K562 (cell line): ENCODE measurements around the gene FAM20C. TPM values are rescaled to one million over a fixed set of nuclear protein-coding genes. Genes with fewer than 3 reads are reported as not detected.
A peak's percentile ranks its signal among the peaks of the same experiment; 100 is the strongest.

ENCODE experiments used
- ATF3 ChIP-seq, 2 experiments: fragments of 450-650 bp in 1 of 2; sonication (generic) in 1 of 2; formaldehyde crosslinking in 1 of 2; IDR thresholded peaks in 1 of 2; conservative IDR thresholded peaks in 1 of 2; 2 replicates each; pipeline versions ENCODE4 v1.6.1 to v1.8.1; 2016 to 2023; ENCODE audit warnings: mild to moderate bottlenecking in 2 of 2, moderate library complexity in 2 of 2, inconsistent platforms in 1 of 2, missing genetic modification reagents in 1 of 2
- ATF7 ChIP-seq: fragments of 450-650 bp; IDR thresholded peaks from 2 replicates; pipeline ENCODE4 v1.7.1; 2014; ENCODE audit warnings: mild to moderate bottlenecking, moderate library complexity
- CBFA2T2 ChIP-seq: fragments of 450-650 bp; conservative IDR thresholded peaks from 2 replicates; pipeline ENCODE4 v1.6.1; 2017; ENCODE audit warnings: mild to moderate bottlenecking
- CBX1 ChIP-seq: sonication (generic); IDR thresholded peaks from 2 replicates; pipeline ENCODE4 v1.6.1; 2016; ENCODE audit warnings: antibody characterized with exemption, low read depth, mild to moderate bottlenecking
- DLX4 ChIP-seq: fragments of 250-450 bp; sonication (Bioruptor Pico); IDR thresholded peaks from 2 replicates; pipeline ENCODE4 v1.6.1; 2021; ENCODE audit warnings: mild to moderate bottlenecking
- ETV1 ChIP-seq: fragments of 450-650 bp; conservative IDR thresholded peaks from 2 replicates; pipeline ENCODE4 v1.6.1; 2016; ENCODE audit warnings: missing genetic modification characterization, control low read depth, low read depth, missing compliant biosample characterization
- ETV5 ChIP-seq: sonication (generic); formaldehyde crosslinking; IDR thresholded peaks from 2 replicates; pipeline ENCODE4 v1.4.0; 2020; ENCODE audit warnings: low read depth, mild to moderate bottlenecking, missing genetic modification reagents
- MAZ ChIP-seq, 2 experiments: fragments of 450-650 bp in 1 of 2; sonication (generic) in 1 of 2; formaldehyde crosslinking; IDR thresholded peaks in 1 of 2; conservative IDR thresholded peaks in 1 of 2; 2 replicates each; pipeline versions ENCODE4 v1.4.0 to v1.5.0; 2020; ENCODE audit warnings: mild to moderate bottlenecking in 1 of 2, missing genetic modification reagents in 1 of 2
- MECOM ChIP-seq: fragments of 250-450 bp; sonication (Bioruptor Pico); IDR thresholded peaks from 2 replicates; pipeline ENCODE4 v1.8.0; 2022; ENCODE audit warnings: inconsistent platforms
- RBM17 ChIP-seq: fragments of 200-400 bp; formaldehyde crosslinking; IDR thresholded peaks from 2 replicates; pipeline ENCODE4 v1.6.1; 2017; ENCODE audit warnings: low read depth, mild to moderate bottlenecking, low read length, borderline replicate concordance
- RFX1 ChIP-seq: fragments of 450-650 bp; IDR thresholded peaks from 2 replicates; pipeline ENCODE4 v1.6.1; 2016; ENCODE audit warnings: mild to moderate bottlenecking, moderate library complexity
- RFX5 ChIP-seq: IDR thresholded peaks from 2 replicates; pipeline ENCODE4 v1.6.1; 2011; ENCODE audit warnings: low read depth, mild to moderate bottlenecking, improper control_type of control experiment, low read length
- SPI1 ChIP-seq: IDR thresholded peaks from 2 replicates; pipeline ENCODE4 v1.6.1; 2011; ENCODE audit warnings: low read depth, low read length, control low read depth, borderline replicate concordance
- XRCC4 ChIP-seq: IDR thresholded peaks from one replicate; pipeline ENCODE4 v1.6.1; 2011; ENCODE audit not compliant: insufficient read depth, insufficient read length; ENCODE audit errors: extremely low read depth
- ZBTB26 ChIP-seq: fragments of 450-650 bp; formaldehyde crosslinking; IDR thresholded peaks from 2 replicates; pipeline ENCODE4 v1.4.0; 2022; ENCODE audit warnings: missing genetic modification characterization
- ZBTB8A ChIP-seq: fragments of 450-650 bp; IDR thresholded peaks from 2 replicates; pipeline ENCODE4 v1.6.1; 2018; ENCODE audit warnings: mild to moderate bottlenecking, moderate library complexity; ENCODE audit not compliant: partially characterized antibody
- ZFP1 ChIP-seq: fragments of 450-650 bp; formaldehyde crosslinking; IDR thresholded peaks from 2 replicates; pipeline ENCODE4 v1.4.0; 2020; ENCODE audit warnings: mild to moderate bottlenecking, mixed read lengths
- ZNF143 ChIP-seq: sonication (generic); formaldehyde crosslinking; IDR thresholded peaks from 2 replicates; pipeline ENCODE4 v1.9.0; 2022; ENCODE audit warnings: mild to moderate bottlenecking, missing genetic modification reagents
- ZNF212 ChIP-seq: fragments of 450-650 bp; formaldehyde crosslinking; IDR thresholded peaks from 2 replicates; pipeline ENCODE4 v1.4.0; 2020; ENCODE audit warnings: mild to moderate bottlenecking
- ZNF280B ChIP-seq: fragments of 250-450 bp; sonication (Bioruptor Pico); IDR thresholded peaks from 2 replicates; pipeline ENCODE4 v1.5.1; 2021; ENCODE audit warnings: mild to moderate bottlenecking
- polyA plus RNA-seq, 8 experiments: library from polyadenylated mRNA; depleted of rRNA in 4 of 8; stranded (reverse) in 5 of 8; unstranded in 3 of 8; fragments of >200 nt; fragmentation: Nextera tagmentation in 2 of 8; fragmentation: Illumina TruSeq in 1 of 8; extraction: Ambion mirVana in 2 of 8; extraction: Trizol in 1 of 8; gene quantifications; 2 replicates each; pipeline versions ENCODE4 v1.2.1 to v1.2.3, GENCODE V29; 2011 to 2014; ENCODE audit warnings: inconsistent platforms in 1 of 8, missing spikeins in 1 of 8
- total RNA-seq, 7 experiments: library from RNA; depleted of rRNA in 6 of 7; stranded (reverse); fragments of >200 nt in 6 of 7; fragmentation: Illumina TruSeq in 2 of 7; extraction: Trizol in 2 of 7; gene quantifications; 2 replicates each; pipeline versions ENCODE4 v1.2.1 to v1.2.3, GENCODE V29; 2011 to 2021; ENCODE audit warnings: low replicate concordance in 1 of 7
- TF ChIP-seq, protein P1 (sequence below): IDR thresholded peaks from 2 replicates; pipeline ENCODE4 v1.6.1; 2011; ENCODE audit warnings: borderline replicate concordance, low read depth, mild to moderate bottlenecking, moderate library complexity, low read length; ENCODE audit not compliant: insufficient read depth, poor library complexity, severe bottlenecking

The FAM20C gene
- total and polyA plus RNA-seq, 9 of the 15 experiments (the other 6 are each of a cell fraction or from before 2014, with no cell fraction given): 0.09 TPM; not detected in 8

GRCh38 chr7:148932-149790 lies 43.2 kb upstream of the FAM20C start (continued):
- TF ChIP-seq ZBTB26 (CRISPR knock-in tag) (no peak), ETV5 (no peak), XRCC4 (no peak), ZBTB8A (no peak), SPI1 (no peak), DLX4 (no peak), ETV1 (tag) (0 out of 2 replicates have a peak, but pooled peaks have one; percentile 12), RFX5 (no peak), ATF7 (peak; percentile 94), ZNF143 (CRISPR knock-in tag) (no peak), ZNF212 (no peak), RBM17 (no peak), MECOM (CRISPR knock-in tag) (no peak), MAZ (CRISPR knock-in tag; conservative IDR thresholded peaks at IDR 0.05 in 1 of 2, IDR thresholded peaks at IDR 0.05 in 1 of 2) (peak; percentile 73 to 94), ATF3 (IDR thresholded peaks at IDR 0.05) (no peak), ATF3 (CRISPR knock-in tag; conservative IDR thresholded peaks at IDR 0.05) (no peak), ZNF280B (CRISPR knock-in tag) (no peak), CBFA2T2 (no peak), ZFP1 (CRISPR knock-in tag) (no peak), CBX1 (no peak), RFX1 (no peak)
- TF ChIP-seq, protein P1, sequence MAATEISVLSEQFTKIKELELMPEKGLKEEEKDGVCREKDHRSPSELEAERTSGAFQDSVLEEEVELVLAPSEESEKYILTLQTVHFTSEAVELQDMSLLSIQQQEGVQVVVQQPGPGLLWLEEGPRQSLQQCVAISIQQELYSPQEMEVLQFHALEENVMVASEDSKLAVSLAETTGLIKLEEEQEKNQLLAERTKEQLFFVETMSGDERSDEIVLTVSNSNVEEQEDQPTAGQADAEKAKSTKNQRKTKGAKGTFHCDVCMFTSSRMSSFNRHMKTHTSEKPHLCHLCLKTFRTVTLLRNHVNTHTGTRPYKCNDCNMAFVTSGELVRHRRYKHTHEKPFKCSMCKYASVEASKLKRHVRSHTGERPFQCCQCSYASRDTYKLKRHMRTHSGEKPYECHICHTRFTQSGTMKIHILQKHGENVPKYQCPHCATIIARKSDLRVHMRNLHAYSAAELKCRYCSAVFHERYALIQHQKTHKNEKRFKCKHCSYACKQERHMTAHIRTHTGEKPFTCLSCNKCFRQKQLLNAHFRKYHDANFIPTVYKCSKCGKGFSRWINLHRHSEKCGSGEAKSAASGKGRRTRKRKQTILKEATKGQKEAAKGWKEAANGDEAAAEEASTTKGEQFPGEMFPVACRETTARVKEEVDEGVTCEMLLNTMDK: no peak
